Measurements from ENCODE around the gene ZNF280A.

DNA sequence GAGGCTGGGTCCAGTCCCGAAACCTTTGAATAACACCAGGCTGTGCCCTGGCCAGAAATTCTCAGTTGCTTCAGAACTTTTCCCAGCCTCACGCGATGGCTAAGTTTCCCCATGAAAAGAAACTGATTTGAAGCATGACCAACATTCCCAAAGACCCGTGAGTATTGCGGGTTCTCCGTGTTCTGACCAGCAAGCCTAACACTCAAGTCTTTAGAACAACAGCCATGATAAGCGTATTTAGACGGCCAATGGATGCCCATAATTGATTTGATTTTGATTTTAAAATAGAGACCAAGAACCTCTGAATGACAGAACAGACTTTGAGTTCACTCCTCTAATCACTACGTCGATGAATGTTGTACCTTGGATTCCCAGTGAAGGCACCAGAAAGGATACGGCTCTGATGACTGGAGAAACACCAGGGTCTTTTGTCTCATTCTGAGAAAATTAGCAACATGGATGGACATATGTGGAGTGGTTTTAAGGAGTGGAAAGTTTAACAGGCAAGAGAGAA lies 55.5 kb downstream of the ZNF280A start:
- no peak for TF ChIP-seq CTCF (conservative IDR thresholded peaks at IDR 0.05; ENCODE audit: low read depth, low read length)
- TF ChIP-seq EZH2phosphoT487 (IDR thresholded peaks at IDR 0.05; ENCODE audit: borderline replicate concordance, low read length): no peak

Data from PC-3 (cell line).